ENCODE results near the gene RNU4-1.
A peak's percentile ranks its signal among the peaks of the same experiment; 100 is the strongest.

Gene RNU4-1

GRCh38 chr12:120265473-120266179, 27.4 kb downstream of the RNU4-1 start, which contains the start of gene PXN:
Gene PXN (minus strand): TSS chr12:120265730. CDS start chr12:120265629, 101 bp downstream.
- Histone ChIP-seq H3K36me3 (ENCODE audit: control insufficient read depth in 1 of 2, insufficient read depth in 2 of 2, low read length in 2 of 2) (peaks cover 0 to 2% of the 10 kb centered on the region in 2 experiments), H4K91ac (ENCODE audit: low read depth, low read length) (peak within 1 kb of the TSS; percentile 96), H2AK5ac (ENCODE audit: low read length) (peak within 1 kb of the TSS; percentile 99), H3K27me3 (ENCODE audit: insufficient read depth, low read length) (no peaks in the 10 kb centered on the region), H3K4me3 (ENCODE audit: low read depth, low read length) (peak within 1 kb of the TSS; percentile 98), H3K4me1 (ENCODE audit: control insufficient read depth in 1 of 2, insufficient read depth in 2 of 2, low read length in 2 of 2) (peaks cover 28 to 32% of the 10 kb centered on the region in 2 experiments), H3K4ac (ENCODE audit: low read depth, low read length) (peak within 1 kb of the TSS; percentile 78), H3K4me2 (ENCODE audit: low read length) (peak within 1 kb of the TSS; percentile 92), H3K23ac (ENCODE audit: low read length) (no peak within 1 kb of the TSS), H3K14ac (ENCODE audit: low read length) (peak within 1 kb of the TSS; percentile 98), H3K27ac (ENCODE audit: low read depth, low read length) (peak within 1 kb of the TSS; percentile 87), H3K79me1 (ENCODE audit: low read length) (peaks cover 24% of the 10 kb centered on the region), H3K79me2 (ENCODE audit: control insufficient read depth, insufficient read depth, low read length, poor library complexity) (peaks cover 40% of the 10 kb centered on the region), H4K8ac (ENCODE audit: low read depth, low read length) (peak within 1 kb of the TSS; percentile 91), H3K9me3 (ENCODE audit: insufficient read depth, low read depth, low read length) (no peaks in the 10 kb centered on the region), H3K18ac (ENCODE audit: low read length) (peak within 1 kb of the TSS; percentile 99), H2BK120ac (ENCODE audit: insufficient read depth, low read length, poor library complexity) (peak within 1 kb of the TSS; percentile 99), H2BK5ac (ENCODE audit: low read depth, low read length, poor library complexity) (peak within 1 kb of the TSS; percentile 98), H2BK12ac (ENCODE audit: low read length) (peak within 1 kb of the TSS; percentile 89), H2AFZ (ENCODE audit: insufficient read depth, low read length, poor library complexity) (peak within 1 kb of the TSS; percentile 81), H3K9ac (ENCODE audit: low read length) (peak within 1 kb of the TSS; percentile 99), H4K12ac (ENCODE audit: low read depth, low read length) (peak within 1 kb of the TSS; percentile 80)
- DNase-seq, result peak; percentile 88 to 92
- WGBS (ENCODE audit: extremely low coverage, insufficient coverage, insufficient read length), result no CpG with 5 or more reads among the region's 81 CpGs

GRCh38 chr12:120264904-120265472, 28.0 kb downstream of the RNU4-1 start:
- Histone ChIP-seq H4K12ac (ENCODE audit: low read depth, low read length) (peak overlapping the region; percentile 80), H4K91ac (ENCODE audit: low read depth, low read length) (peak overlapping the region; percentile 96), H2BK120ac (ENCODE audit: insufficient read depth, low read length, poor library complexity) (peak overlapping the region; percentile 99), H3K9me3 (ENCODE audit: insufficient read depth, low read depth, low read length) (no peaks in the 10 kb centered on the region), H3K79me1 (ENCODE audit: low read length) (peaks cover 24% of the 10 kb centered on the region), H2BK5ac (ENCODE audit: low read depth, low read length, poor library complexity) (peak overlapping the region; percentile 98), H3K4me1 (ENCODE audit: control insufficient read depth in 1 of 2, insufficient read depth in 2 of 2, low read length in 2 of 2) (peaks cover 28 to 32% of the 10 kb centered on the region in 2 experiments), H3K9ac (ENCODE audit: low read length) (peak overlapping the region; percentile 99), H3K36me3 (ENCODE audit: control insufficient read depth in 1 of 2, insufficient read depth in 2 of 2, low read length in 2 of 2) (peaks cover 0 to 2% of the 10 kb centered on the region in 2 experiments), H2AFZ (ENCODE audit: insufficient read depth, low read length, poor library complexity) (peak overlapping the region; percentile 81), H3K18ac (ENCODE audit: low read length) (peak overlapping the region; percentile 99), H3K4ac (ENCODE audit: low read depth, low read length) (peak overlapping the region; percentile 78), H3K4me2 (ENCODE audit: low read length) (peak overlapping the region; percentile 92), H3K79me2 (ENCODE audit: control insufficient read depth, insufficient read depth, low read length, poor library complexity) (peaks cover 40% of the 10 kb centered on the region), H2BK12ac (ENCODE audit: low read length) (peak overlapping the region; percentile 89), H2AK5ac (ENCODE audit: low read length) (peak overlapping the region; percentile 99), H3K27me3 (ENCODE audit: insufficient read depth, low read length) (no peaks in the 10 kb centered on the region), H3K23ac (ENCODE audit: low read length) (no peak overlapping the region), H3K14ac (ENCODE audit: low read length) (peak overlapping the region; percentile 98), H3K27ac (ENCODE audit: low read depth, low read length) (peak overlapping the region; percentile 87), H3K4me3 (ENCODE audit: low read depth, low read length) (peak overlapping the region; percentile 98), H4K8ac (ENCODE audit: low read depth, low read length) (peak overlapping the region; percentile 91)
- no CpG with 5 or more reads among the region's 29 CpGs for WGBS (ENCODE audit: extremely low coverage, insufficient coverage, insufficient read length)
- DNase-seq, result no peak

- Histone ChIP-seq H3K36me3 (ENCODE audit: control insufficient read depth in 1 of 2, insufficient read depth in 2 of 2, low read length in 2 of 2) (peaks cover 4 to 5% of the 10 kb centered on the region in 2 experiments), H4K91ac (ENCODE audit: low read depth, low read length) (peak overlapping the region; percentile 96), H3K27ac (ENCODE audit: low read depth, low read length) (peak overlapping the region; percentile 87), H3K4me3 (ENCODE audit: low read depth, low read length) (peak overlapping the region; percentile 98), H3K4me1 (ENCODE audit: control insufficient read depth in 1 of 2, insufficient read depth in 2 of 2, low read length in 2 of 2) (peaks cover 28 to 37% of the 10 kb centered on the region in 2 experiments), H3K4me2 (ENCODE audit: low read length) (peak overlapping the region; percentile 92), H2BK5ac (ENCODE audit: low read depth, low read length, poor library complexity) (peak overlapping the region; percentile 98), H3K9ac (ENCODE audit: low read length) (peak overlapping the region; percentile 99), H2BK12ac (ENCODE audit: low read length) (peak overlapping the region; percentile 48), H3K23ac (ENCODE audit: low read length) (no peak overlapping the region), H3K18ac (ENCODE audit: low read length) (peak overlapping the region; percentile 99), H3K14ac (ENCODE audit: low read length) (peak overlapping the region; percentile 98), H4K8ac (ENCODE audit: low read depth, low read length) (peak overlapping the region; percentile 75), H2AFZ (ENCODE audit: insufficient read depth, low read length, poor library complexity) (no peak overlapping the region), H3K79me2 (ENCODE audit: control insufficient read depth, insufficient read depth, low read length, poor library complexity) (peaks cover 46% of the 10 kb centered on the region), H3K4ac (ENCODE audit: low read depth, low read length) (peak overlapping the region; percentile 78), H3K9me3 (ENCODE audit: insufficient read depth, low read depth, low read length) (no peaks in the 10 kb centered on the region), H4K12ac (ENCODE audit: low read depth, low read length) (no peak overlapping the region), H3K27me3 (ENCODE audit: insufficient read depth, low read length) (no peaks in the 10 kb centered on the region), H3K79me1 (ENCODE audit: low read length) (peaks cover 26% of the 10 kb centered on the region), H2BK120ac (ENCODE audit: insufficient read depth, low read length, poor library complexity) (peak overlapping the region; percentile 99), H2AK5ac (ENCODE audit: low read length) (peak overlapping the region; percentile 99)
- no peak for DNase-seq
- WGBS (ENCODE audit: extremely low coverage, insufficient coverage, insufficient read length), result no CpG with 5 or more reads among the region's 15 CpGs
Observed at GRCh38 chr12:120264086-120264903, 28.7 kb downstream of the RNU4-1 start.

GRCh38 chr12:120263748-120264085, 29.3 kb downstream of the RNU4-1 start:
- no peak overlapping the region for H4K12ac ChIP-seq (ENCODE audit: low read depth, low read length)
- H3K4me3 ChIP-seq (ENCODE audit: low read depth, low read length), result peak overlapping the region; percentile 49
- no peak overlapping the region for H3K18ac ChIP-seq (ENCODE audit: low read length)
- H2AFZ ChIP-seq (ENCODE audit: insufficient read depth, low read length, poor library complexity), result no peak overlapping the region
- peaks cover 26% of the 10 kb centered on the region for H3K79me1 ChIP-seq (ENCODE audit: low read length)
- peak overlapping the region; percentile 87 for H3K27ac ChIP-seq (ENCODE audit: low read depth, low read length)
- peaks cover 4 to 5% of the 10 kb centered on the region in 2 experiments for H3K36me3 ChIP-seq (ENCODE audit: control insufficient read depth in 1 of 2, insufficient read depth in 2 of 2, low read length in 2 of 2)
- H3K9ac ChIP-seq (ENCODE audit: low read length), result peak overlapping the region; percentile 62
- DNase-seq, result no peak
- peak overlapping the region; percentile 78 for H3K4ac ChIP-seq (ENCODE audit: low read depth, low read length)
- peaks cover 28 to 37% of the 10 kb centered on the region in 2 experiments for H3K4me1 ChIP-seq (ENCODE audit: control insufficient read depth in 1 of 2, insufficient read depth in 2 of 2, low read length in 2 of 2)
- no peaks in the 10 kb centered on the region for H3K27me3 ChIP-seq (ENCODE audit: insufficient read depth, low read length)
- peak overlapping the region; percentile 1 for H2BK120ac ChIP-seq (ENCODE audit: insufficient read depth, low read length, poor library complexity)
- H3K79me2 ChIP-seq (ENCODE audit: control insufficient read depth, insufficient read depth, low read length, poor library complexity), result peaks cover 46% of the 10 kb centered on the region
- peak overlapping the region; percentile 41 for H4K91ac ChIP-seq (ENCODE audit: low read depth, low read length)
- H3K4me2 ChIP-seq (ENCODE audit: low read length), result peak overlapping the region; percentile 92
- no peak overlapping the region for H3K23ac ChIP-seq (ENCODE audit: low read length)
- no peaks in the 10 kb centered on the region for H3K9me3 ChIP-seq (ENCODE audit: insufficient read depth, low read depth, low read length)
- H2BK5ac ChIP-seq (ENCODE audit: low read depth, low read length, poor library complexity), result peak overlapping the region; percentile 42
- no peak overlapping the region for H2BK12ac ChIP-seq (ENCODE audit: low read length)
- peak overlapping the region; percentile 49 for H2AK5ac ChIP-seq (ENCODE audit: low read length)
- WGBS (ENCODE audit: extremely low coverage, insufficient coverage, insufficient read length), result no CpG with 5 or more reads among the region's 5 CpGs
- peak overlapping the region; percentile 36 for H4K8ac ChIP-seq (ENCODE audit: low read depth, low read length)
- peak overlapping the region; percentile 69 for H3K14ac ChIP-seq (ENCODE audit: low read length)
